ENCODE data around the gene CDHR2.

The CDHR2 gene

GRCh38 chr5:176614805-176615478, 65.8 kb downstream of the CDHR2 start:
- TF ChIP-seq, protein P1, sequence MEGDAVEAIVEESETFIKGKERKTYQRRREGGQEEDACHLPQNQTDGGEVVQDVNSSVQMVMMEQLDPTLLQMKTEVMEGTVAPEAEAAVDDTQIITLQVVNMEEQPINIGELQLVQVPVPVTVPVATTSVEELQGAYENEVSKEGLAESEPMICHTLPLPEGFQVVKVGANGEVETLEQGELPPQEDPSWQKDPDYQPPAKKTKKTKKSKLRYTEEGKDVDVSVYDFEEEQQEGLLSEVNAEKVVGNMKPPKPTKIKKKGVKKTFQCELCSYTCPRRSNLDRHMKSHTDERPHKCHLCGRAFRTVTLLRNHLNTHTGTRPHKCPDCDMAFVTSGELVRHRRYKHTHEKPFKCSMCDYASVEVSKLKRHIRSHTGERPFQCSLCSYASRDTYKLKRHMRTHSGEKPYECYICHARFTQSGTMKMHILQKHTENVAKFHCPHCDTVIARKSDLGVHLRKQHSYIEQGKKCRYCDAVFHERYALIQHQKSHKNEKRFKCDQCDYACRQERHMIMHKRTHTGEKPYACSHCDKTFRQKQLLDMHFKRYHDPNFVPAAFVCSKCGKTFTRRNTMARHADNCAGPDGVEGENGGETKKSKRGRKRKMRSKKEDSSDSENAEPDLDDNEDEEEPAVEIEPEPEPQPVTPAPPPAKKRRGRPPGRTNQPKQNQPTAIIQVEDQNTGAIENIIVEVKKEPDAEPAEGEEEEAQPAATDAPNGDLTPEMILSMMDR (IDR thresholded peaks at IDR 0.05; ENCODE audit: low read depth, low read length): no peak
- DNase-seq (ENCODE audit: extremely low read depth, low read depth): no peak

DNA sequence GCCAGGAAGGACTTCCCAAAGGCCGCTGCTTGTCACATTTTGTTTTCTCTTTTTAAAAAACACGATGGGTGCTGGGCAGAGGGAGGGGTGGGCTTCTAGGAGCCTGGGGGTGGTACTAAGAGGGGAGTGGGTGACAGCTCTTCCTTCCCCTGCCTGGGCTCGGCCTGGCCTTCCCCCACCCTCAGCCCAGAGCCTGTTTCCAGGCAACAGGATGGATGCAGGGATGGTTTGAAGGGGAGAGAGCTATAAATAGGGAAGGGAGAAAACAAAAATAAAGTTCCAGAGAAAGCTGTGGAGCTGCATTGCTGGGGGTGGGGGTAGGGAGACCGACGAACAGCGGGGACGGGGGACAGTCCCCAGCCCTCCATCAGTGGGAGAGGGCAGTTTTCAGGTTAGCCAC, 67.4 kb downstream of the CDHR2 start:
- TF ChIP-seq, protein P1 (IDR thresholded peaks at IDR 0.05; ENCODE audit: low read depth, low read length): no peak
- DNase-seq (ENCODE audit: extremely low read depth, low read depth): no peak

GRCh38 chr5:176618783-176619182, 69.6 kb downstream of the CDHR2 start:
- no peak for DNase-seq (ENCODE audit: extremely low read depth, low read depth)

GRCh38 chr5:176619203-176619568, 70.0 kb downstream of the CDHR2 start:
- peak; percentile 41 for DNase-seq (ENCODE audit: extremely low read depth, low read depth)
- TF ChIP-seq, protein P1 (IDR thresholded peaks at IDR 0.05; ENCODE audit: low read depth, low read length): peak; percentile 47

More at GRCh38 chr5:176618783-176619182, 69.6 kb downstream of the CDHR2 start:
- TF ChIP-seq, protein P1 (IDR thresholded peaks at IDR 0.05; ENCODE audit: low read depth, low read length): no peak

DNA sequence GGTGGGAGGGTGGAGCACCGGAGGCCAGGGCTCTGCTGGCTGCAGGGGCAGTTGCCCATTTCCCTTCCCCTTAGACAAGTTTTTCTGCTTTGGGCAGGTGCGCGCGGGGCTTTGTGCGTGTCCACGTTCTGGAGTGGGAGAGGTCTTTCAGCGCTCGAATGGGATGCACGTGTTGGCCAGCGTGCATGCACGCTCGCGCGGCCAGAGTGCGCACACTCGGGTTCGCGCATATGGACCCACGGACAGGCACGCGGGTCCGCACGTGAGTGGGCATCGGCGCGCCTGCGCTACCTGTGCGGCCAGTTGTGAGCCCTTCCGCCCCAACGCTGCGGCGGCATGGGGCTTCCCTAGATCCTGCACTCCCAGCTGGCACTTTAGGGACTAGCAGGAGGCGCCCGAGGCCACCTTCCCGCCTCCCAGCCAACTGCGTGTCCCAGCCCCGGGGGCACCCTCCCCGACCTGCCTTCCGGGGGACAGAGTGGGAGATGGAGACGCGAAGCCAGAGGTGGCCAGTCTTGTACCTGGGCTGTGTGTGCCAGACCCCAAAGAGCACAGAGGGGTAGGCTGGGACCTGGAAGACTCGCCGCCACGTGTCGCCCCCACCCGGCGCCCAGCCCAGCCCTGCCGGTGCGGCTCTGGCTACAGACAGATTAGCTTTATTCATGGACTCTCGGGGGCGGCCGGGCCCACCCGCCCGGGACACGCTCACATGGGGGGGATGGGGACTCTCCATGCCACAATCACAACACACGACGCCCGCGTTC, 70.6 kb downstream of the CDHR2 start:
- TF ChIP-seq, protein P1 (IDR thresholded peaks at IDR 0.05; ENCODE audit: low read depth, low read length): no peak
- no peak for DNase-seq (ENCODE audit: extremely low read depth, low read depth)

DNA sequence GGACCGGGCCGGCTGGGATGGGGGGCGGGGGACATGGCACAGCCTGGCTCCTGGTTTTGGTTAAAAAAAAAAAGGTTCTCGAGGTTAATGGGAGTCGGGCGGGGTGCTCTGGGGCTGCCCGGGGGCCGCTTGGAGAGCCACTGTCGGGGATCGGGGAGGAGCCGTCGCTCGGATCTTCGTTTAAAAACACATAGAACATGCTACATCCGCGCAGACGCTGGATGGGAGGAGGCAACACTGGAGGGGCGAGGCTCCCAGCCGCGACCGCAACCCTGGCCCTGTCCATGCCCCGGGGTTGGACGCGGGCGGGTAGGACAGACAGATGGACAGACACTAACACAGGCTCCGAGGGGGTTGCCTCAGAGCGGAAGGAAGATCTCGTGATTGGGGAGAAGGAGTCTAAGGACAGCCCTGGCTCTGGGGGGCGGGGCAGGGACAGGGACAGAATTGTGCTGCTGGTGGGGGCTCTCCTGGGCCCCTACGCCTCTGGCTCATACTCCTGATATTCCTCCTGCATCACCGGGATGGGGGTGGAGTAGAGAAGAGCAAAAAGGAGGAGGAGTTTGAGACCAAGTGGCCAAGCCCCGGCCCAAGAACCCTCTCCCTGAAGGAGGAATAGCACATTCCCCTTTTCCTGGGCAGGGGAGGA, 71.3 kb downstream of the CDHR2 start:
- no peak for DNase-seq (ENCODE audit: extremely low read depth, low read depth)
- TF ChIP-seq, protein P1 (IDR thresholded peaks at IDR 0.05; ENCODE audit: low read depth, low read length): no peak

- TF ChIP-seq, protein P1 (IDR thresholded peaks at IDR 0.05; ENCODE audit: low read depth, low read length): no peak
- DNase-seq (ENCODE audit: extremely low read depth, low read depth): no peak
Observed at GRCh38 chr5:176621661-176622079, 72.5 kb downstream of the CDHR2 start.
